Gastrocnemius medialis (tissue), 4 donors: ENCODE measurements around the gene GALNT2.

Experiments used
- POLR2A ChIP-seq, 2 donors: fragments of 450-650 bp; IDR thresholded peaks; one replicate each; pipeline ENCODE4 v1.6.1; 2017; ENCODE audit warnings: antibody characterized with exemption in 2 of 2, mild to moderate bottlenecking in 2 of 2, moderate library complexity in 2 of 2
- TF ChIP-seq, protein P1 (sequence below), 5 experiments: fragments of 450-650 bp in 3 of 5; fragments of 200-600 bp in 2 of 5; sonication (generic) in 2 of 5; IDR thresholded peaks in 4 of 5; conservative IDR thresholded peaks in 1 of 5; 1 replicate in 4 of 5; 2 replicates in 1 of 5; pipeline ENCODE4 v1.5.1; 2016 to 2019; ENCODE audit warnings: antibody characterized with exemption in 5 of 5, mild to moderate bottlenecking in 3 of 5, moderate library complexity in 3 of 5

GRCh38 chr1:230105245-230105753, 38.3 kb downstream of the GALNT2 start:
- TF ChIP-seq, protein P1, sequence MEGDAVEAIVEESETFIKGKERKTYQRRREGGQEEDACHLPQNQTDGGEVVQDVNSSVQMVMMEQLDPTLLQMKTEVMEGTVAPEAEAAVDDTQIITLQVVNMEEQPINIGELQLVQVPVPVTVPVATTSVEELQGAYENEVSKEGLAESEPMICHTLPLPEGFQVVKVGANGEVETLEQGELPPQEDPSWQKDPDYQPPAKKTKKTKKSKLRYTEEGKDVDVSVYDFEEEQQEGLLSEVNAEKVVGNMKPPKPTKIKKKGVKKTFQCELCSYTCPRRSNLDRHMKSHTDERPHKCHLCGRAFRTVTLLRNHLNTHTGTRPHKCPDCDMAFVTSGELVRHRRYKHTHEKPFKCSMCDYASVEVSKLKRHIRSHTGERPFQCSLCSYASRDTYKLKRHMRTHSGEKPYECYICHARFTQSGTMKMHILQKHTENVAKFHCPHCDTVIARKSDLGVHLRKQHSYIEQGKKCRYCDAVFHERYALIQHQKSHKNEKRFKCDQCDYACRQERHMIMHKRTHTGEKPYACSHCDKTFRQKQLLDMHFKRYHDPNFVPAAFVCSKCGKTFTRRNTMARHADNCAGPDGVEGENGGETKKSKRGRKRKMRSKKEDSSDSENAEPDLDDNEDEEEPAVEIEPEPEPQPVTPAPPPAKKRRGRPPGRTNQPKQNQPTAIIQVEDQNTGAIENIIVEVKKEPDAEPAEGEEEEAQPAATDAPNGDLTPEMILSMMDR (IDR thresholded peaks at IDR 0.05 in 4 of 5, conservative IDR thresholded peaks at IDR 0.05 in 1 of 5), result no peak
- no peak for TF ChIP-seq POLR2A (IDR thresholded peaks at IDR 0.05)
